GM21737 (cell line): ENCODE results near the gene RPL7L1.
"Not testable (repeated sequence)": the region's sequence is repeated elsewhere in the genome, so short reads cannot be mapped to it uniquely, and the experiment has no call there.

Source experiments
- ATAC-seq: cut with Tn5 transposase; IDR thresholded peaks from one replicate; pipeline ENCODE4 v1.9.1; 2021; ENCODE audit warnings: mild to moderate bottlenecking, moderate library complexity; ENCODE audit not compliant: unreplicated experiment

RPL7L1 gene

DNA sequence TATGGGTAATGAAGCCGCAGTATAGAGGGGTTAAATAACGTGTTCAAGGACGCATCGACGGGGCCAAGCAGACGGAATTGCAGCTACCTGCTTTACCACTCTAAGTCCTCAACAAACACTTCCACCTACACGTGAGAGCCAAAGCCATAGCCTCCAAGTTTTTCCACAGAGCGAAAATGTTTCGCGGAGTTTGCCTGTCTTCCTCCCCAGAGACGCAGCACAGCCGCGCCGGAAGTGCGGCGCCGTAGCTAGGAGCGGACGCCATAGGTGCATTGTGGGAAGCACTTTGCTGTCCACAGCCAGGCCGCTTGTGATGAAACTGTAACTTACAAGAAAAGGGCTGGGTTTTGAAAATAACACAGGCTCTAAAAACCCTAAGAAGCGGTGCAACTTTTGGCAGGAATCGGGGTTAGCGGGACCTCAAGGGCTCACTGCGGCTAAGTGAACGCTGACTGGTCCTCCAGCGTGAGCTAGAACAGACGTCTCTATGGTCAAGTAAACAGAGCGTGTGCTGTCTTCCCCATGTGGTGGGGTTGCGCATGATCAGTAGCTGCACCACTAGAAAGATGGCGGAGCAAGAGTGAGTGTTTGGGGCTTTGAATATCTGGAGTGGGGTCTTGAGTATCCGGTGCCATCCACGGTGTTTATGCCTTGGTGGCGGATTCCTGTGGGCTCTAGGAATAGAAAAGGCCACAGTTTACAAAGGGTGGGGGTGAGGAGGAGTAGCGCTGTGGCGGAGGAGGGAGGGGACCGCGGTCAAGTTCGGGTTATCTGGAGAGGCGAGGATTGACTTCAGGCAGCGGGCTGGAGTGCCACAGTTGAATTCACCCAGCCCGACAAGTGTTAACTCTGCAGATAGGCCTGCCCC lies at the start of gene RPL7L1:
RPL7L1 (plus strand) TSS at position 245 of the 868 bp plus-strand sequence; CDS start at position 540, 295 bp downstream.
- ATAC-seq, result peak; percentile 90

DNA sequence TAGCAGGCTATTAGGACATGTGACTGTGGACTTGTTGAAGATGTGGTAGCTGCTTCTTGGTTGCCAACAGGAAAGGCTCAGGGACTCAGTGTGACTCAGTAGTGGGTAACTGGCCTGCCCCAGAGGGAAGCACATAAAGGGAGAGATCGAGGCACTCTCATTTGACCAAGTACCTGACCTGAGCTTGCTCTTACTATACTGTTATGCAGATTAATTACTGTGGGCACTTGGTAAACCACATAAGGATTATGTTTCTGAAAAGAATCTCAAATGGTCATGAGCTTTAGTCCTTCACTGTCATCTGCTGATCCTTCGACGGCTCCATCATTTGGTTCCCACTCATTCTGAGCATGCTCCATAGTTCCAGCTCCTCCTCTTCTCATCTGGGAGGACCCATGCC lies 48.2 kb upstream of the RPL7L1 start:
- no peak for ATAC-seq

DNA sequence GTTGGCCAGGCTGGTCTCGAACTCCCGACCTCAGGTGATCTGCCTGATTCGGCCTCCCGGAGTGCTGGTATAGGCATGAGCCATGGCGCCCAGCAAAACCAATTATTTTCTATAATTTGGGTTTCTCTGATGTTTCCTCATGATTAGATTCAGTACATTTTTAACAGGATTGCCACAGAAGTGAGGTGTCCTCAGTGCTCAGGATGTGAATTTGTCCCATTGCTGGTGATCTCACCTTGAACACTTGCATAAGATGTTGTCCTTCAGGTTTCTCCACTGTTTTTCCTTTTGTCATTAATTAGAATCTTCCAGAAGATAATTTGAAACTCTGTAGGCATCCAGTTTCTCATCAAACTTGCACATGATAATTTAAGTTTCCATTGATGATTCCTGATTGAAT lies 45.4 kb upstream of the RPL7L1 start:
- no peak for ATAC-seq

DNA sequence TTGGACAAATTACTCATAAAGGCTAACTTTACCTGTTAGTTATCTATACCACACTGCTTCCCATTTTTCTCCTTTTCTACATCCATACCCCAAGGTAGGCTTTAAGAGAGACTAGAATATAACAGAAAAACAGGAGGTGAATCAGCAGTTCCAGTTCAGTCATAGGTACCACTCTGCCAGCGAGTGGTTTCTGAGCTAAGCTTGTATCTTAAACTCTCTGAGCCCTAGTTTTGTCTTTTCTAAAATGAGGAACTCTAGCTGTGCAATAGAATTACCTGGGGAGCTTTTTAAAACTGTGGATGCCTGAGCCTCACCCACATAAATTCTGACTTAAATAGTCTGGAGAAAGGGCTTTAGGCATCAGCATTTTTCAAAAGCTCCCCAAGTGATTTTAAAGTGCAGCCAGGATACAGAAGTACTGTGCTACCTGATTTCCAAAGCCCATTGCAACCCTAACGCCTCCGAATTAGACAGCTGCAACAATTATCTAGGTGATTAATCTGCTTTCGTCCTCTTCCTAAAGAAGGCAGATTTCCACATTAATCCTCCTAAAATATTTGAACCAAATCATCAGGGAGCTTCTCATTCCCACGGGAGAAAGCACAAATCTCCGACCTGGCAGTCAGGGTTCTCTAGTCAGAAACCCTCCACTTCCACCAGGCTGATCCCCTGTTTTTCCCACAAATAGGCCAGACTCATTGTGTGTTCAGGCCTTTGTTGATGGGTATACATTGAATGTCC lies 37.4 kb upstream of the RPL7L1 start:
- ATAC-seq, result no peak

DNA sequence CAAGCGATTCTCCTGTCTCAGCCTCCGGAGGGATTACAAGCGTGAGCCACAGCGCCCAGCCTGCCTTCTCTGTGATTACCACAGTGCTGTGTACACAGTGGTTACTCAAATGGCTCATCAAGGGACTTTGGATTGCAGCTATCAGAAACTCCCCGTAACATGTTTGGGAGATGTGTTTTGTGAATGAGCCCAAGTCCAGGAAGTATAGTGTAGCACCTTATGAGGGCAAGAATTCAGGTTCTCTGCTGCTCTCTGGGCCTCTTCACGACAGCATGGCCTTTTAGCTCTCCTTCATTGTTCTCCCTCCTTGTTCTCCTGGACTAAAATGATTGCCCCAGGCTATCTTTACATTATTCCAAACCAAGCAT lies 34.1 kb upstream of the RPL7L1 start:
- ATAC-seq, result no peak

DNA sequence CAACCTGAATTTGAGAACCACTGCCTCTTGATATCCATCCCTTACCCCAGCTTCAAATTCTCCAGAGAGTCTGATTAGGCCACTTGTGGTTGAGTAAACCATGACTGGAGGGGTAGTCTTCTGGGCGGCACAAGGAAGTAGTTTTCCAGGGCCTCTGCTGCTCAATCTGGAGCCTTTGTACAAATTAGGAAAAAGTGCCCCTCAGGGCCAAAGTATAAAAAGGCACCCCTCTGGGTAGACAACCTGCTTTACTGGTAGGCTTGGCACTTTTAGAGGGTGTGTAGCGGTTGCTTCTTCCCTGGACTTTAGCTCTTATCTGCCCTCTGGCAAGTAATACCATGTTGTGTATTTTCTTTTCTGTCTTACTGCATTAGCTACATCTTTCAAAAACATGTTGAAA lies 32.9 kb upstream of the RPL7L1 start:
- ATAC-seq, result no peak

DNA sequence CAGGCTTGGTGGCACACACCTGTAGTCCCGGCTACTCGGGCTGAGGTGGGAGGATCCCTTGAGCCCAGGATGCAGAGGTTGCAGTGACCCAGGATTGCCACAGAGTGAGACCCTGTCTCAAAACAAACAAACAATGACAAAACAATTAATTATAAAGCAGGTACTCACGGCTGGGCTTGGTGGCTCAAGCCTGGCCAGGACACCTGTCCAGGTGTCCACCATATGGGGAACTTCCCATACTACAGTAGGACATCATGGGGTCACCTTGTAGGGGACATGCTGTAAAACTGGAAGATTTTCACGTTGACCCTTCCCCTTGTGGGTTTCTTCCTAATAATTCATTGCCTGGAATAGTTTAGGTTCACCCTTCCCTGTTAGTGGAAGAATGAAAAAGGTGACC lies 30.7 kb upstream of the RPL7L1 start:
- no peak for ATAC-seq

DNA sequence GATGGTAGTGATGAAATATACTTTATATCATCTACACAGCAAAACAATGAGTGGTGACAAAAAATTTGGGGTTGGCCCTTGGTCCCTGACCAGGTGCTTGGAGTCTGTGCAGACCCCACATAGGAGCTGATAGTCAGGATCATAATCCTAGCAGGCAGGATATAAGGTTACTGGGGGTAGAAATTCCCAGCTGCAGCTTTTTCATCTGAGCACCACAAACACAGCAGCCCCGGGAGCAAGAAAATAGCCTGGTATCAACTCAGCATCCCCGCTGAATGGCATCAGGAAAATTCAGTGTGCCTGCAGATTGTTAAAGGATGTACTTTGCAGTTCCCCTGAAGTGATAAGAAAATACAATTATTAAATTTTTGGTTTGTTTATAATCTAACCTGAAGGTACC lies 27.8 kb upstream of the RPL7L1 start:
- ATAC-seq, result no peak

DNA sequence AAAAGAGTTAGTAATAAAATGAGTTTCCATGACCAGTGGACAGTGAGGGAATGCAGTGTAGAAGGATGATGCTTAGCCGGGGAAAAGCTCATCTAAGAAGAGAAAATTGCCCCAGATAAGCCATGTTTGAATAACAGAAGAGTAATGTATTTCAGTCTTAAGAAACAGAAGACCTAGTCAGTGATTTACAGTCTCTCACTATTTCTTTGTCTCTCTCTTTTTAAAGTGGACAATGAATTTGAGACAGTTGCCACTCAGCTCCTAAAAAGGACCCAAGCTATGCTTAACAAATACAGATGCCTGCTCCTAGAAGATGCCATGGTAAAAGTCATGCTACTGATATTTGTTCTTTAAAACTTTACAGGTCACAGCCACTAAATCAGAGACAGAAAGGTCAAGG lies 19.4 kb upstream of the RPL7L1 start:
- no peak for ATAC-seq

DNA sequence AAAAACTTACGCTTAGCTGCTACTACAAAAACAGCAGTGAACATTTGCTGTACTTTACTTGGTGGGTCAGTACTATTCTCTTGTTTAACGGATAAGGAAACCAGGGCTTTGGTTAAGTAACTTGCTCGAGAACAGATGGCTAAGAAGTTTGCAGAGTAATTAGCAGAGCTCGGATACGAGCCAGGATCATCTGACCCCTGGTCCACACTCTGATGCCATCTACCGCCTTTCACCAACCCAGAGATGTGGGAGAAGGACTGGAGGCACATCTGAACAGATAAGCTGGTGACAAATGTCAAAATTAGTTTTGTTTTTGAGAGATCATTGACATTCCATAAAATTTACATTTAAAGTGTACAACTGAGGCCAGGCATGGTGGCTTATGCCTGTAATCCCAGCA lies 18.9 kb upstream of the RPL7L1 start:
- no peak for ATAC-seq

DNA sequence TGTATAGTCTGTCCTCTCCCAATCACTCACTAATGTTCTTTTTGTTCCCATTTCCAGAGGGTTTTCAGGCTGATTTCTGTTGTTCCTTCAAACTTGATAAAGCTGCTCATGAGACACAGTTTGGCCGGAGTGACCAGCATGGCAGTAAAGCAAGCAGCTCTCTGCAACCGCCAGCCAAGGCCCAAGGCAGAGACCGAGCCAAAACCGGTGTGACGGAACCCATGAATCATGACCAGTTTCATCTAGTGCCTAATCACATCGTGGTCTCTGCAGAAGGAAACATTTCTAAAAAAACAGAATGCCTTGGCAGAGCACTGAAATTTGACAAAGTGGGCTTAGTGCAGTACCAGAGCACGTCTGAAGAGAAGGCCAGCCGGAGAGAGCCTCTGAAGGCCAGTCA lies 14.8 kb upstream of the RPL7L1 start:
- no peak for ATAC-seq

DNA sequence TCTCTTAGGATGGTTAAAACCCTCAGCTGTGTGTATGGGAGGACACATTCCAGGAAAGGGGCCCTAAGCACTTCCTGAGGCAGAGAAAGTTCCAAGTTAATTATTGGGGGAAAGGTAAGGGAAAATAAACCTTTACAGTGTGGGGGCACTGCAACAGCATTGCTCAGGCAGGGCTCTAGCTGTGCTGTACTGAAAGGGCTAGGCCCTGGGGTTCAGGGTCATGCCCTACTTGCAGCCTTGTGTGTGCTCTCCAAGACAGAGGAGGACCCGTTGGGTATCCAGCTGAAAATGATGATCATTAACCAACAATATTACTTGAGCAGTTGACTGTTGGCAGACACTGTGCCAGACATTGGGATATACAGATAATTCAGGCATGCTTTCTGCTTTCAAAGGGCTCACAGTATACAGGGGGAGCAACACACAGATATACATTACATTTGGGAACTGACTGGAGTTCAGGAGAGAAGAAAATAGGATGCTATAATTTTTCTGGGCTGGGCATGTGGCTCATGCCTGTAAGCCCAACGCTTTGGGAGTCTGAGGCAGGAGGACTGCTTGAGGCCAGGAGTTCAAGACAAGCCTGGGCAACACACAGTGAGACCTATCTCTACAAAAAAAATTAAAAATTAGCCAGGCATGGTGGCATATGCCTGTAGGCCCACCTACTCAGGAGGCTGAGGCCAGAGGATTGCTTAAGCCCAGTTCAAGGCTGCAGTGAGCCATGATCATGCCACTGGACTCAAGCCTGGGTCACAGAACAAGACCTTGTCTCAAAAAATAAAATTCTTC lies 9.1 kb upstream of the RPL7L1 start:
- ATAC-seq, result no peak

DNA sequence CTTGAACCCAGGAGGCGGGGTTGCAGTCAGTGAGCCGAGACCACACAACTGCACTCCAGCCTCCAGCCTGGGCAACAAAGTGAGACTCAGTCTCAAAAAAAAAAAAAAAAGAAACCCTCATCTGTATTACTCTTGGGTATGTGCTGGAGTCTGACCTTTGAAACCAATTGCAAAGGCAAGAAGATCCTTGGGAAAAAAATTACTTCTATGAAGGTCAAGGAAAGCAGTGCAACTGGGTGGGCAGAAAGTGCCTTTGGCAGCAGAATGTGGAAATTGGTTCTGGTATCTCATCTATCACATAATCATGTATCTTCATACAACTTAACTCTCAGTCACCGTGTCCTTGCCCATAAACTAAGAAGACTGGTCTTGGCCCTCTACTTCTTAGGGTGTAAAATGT lies 7.7 kb upstream of the RPL7L1 start:
- ATAC-seq, result no peak

DNA sequence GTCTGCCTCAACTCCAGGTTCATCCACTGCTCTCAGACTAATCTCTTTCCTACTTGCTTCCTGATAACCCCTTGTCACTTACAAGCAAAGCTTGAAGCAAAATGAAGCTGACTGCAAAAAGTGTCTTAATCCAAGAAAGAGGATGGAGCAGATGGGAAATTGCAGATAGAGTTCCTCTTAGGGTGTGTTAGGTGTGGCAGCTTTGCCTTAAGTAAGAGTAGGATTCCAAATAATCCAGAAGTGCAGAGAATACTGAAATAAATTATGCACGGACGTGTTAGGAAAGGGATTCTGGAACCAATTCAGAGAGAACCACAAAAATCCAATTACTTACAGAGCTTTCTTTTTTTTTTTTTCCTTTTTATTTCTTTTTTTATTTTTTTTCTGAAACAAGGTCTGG lies 6.1 kb upstream of the RPL7L1 start:
- no peak for ATAC-seq

DNA sequence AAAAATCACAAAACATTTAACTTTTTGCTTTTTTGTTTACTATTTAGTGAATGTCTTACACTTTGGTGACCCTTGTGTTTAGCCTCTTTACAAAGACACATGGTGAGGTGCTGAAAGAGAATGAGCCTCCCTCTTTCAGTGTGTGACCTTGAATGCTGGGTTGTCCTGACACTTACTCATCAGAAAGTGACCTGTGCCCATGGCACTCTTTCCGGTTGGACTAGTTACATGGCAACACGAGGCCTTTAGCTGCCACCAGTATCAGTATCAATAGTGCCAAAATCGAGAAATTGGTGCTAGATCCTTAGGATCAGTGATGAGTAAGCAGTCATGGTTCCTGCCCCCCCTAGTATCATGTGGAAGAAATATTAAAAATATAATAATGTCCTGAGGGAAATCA lies 1.7 kb upstream of the RPL7L1 start:
- ATAC-seq, result no peak

DNA sequence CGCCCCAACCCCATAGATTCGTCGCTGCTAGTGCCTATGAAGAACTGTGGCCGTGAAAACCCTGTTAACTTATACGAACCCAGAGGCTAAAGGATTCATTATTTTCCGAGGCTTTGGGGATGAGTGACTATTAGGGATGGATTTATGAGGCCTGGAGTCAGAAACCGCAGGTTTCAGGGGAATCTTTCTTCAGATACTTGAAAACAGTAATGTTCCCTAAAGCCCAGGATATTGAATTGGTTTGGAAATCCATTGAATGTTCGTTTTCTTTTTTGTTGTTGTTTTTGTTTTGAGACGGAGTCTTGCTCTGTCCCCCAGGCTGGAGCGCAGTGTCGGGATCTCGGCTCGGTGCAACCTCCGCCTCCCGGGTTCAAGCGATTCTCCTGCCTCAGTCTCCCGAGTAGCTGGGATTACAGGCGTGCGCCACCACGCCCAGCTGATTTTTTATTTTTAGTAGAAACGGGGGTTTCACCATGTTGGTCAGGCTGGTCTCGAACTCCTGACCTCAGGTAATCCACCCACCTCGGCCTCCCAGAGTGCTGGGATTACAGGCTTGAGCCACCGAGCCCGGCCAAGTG lies 913 bp downstream of the RPL7L1 start:
- not testable (repeated sequence) for ATAC-seq

DNA sequence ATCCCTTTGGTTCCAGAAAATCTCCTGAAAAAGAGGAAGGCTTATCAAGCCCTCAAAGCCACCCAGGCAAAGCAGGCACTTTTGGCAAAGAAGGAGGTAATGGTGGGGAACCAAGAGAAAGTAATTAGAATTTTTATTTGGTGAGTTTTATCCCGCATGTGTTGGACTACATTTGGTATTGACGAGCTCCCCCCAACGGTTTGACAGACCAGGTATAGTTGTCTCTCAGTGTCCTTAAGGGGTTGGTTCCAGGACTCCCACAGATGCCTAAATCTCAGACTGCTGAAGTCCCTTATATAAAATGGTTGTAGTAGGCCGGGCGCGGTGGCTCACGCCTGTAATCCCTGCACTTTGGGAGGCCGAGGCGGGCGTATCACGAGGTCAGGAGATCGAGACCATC lies 1.5 kb downstream of the RPL7L1 start:
- ATAC-seq, result not testable (repeated sequence)

DNA sequence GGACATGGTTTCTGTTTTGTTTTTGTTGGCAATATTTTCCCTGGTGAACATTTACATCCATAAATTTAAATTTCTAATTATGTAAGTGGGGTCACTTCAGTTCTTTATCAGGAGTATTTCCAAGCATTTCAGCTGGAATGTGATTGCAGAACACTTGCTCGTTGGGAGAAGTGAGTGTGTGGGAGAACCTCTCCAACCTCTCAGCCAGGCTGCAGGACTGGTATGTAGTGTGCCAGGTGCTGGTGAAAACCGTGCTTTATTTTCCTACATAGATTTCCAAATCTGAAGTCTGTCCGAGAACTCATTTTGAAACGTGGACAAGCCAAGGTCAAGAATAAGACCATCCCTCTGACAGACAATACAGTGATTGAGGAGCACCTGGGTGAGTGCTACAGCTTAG lies 6.3 kb downstream of the RPL7L1 start:
- no peak for ATAC-seq

DNA sequence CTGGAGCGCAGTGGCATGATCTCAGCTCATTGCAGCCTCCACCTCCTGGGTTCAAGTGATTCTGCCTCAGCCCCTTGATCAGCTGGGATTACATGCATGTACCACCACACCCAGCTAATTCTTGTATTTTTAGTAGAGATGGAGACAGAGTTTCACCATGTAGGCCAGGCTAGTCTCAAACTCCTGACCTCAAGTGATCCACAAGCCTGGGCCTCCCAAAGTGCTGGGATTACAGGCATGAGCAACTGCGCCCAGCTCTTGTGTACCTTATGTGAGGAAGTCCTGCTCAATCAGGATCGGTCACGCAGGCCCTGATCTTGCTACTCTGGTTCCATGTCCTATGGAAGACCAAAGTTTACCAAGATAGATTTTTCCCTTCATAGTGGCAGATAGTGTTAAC lies 8.8 kb downstream of the RPL7L1 start:
- ATAC-seq, result not testable (repeated sequence)

DNA sequence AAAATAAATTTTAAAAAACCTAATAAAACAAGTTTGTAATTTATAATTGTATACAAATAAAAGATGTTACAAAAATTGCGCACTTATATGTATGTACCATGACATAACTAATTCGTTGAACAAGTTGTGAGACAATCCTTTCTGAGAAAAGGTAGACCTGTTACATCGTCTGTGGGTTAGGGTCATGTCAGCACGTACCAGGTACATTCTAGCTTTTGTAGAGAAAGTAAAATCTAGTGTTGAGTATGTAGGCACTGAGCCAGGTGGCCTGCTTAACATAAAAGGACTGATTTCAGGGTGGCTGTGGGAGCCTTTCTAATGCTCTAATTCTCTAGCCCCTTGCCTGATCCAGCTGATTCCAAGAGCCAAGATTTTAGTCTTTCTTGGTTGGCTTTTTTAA lies 10.4 kb downstream of the RPL7L1 start:
- no peak for ATAC-seq
